NT2/D1 (cell line): ENCODE results near the gene AGPAT3.

Experiments used
- SUZ12 ChIP-seq: IDR thresholded peaks from 2 replicates; pipeline ENCODE4 v1.6.1; 2011; ENCODE audit not compliant: insufficient read length, insufficient read depth; ENCODE audit errors: extremely low read depth
- YY1 ChIP-seq: IDR thresholded peaks from 2 replicates; pipeline ENCODE4 v1.6.1; 2011; ENCODE audit not compliant: insufficient read length, insufficient read depth
- ZNF274 ChIP-seq: IDR thresholded peaks from 2 replicates; pipeline ENCODE4 v1.6.1; 2011; ENCODE audit warnings: mild to moderate bottlenecking, low read depth, low read length

- TF ChIP-seq ZNF274 (no peak), YY1 (no peak), SUZ12 (no peak)
Observed at GRCh38 chr21:43957128-43957571, 92.1 kb downstream of the AGPAT3 start.
